Liver (tissue), 9 donors: ENCODE results near the gene JMJD4. TPM values are rescaled to one million over a fixed set of nuclear protein-coding genes. Genes with fewer than 3 reads are reported as not detected.

Experiments
- DNase-seq: peaks from one replicate; pipeline ENCODE4 v3.0.0-alpha.2; 2017; ENCODE audit warnings: low spot score
- H3K27ac ChIP-seq, 2 donors: one replicate each; pipeline ENCODE4 v1.7.0; 2013; ENCODE audit warnings: inconsistent platforms in 2 of 2, low read length in 2 of 2, control low read depth in 1 of 2, low read depth in 1 of 2, mild to moderate bottlenecking in 1 of 2
- H3K27me3 ChIP-seq, 4 donors: one replicate each; pipeline versions ENCODE4 v1.6.1 to v1.7.0; 2013; ENCODE audit warnings: low read length in 3 of 4, inconsistent platforms in 1 of 4, mild to moderate bottlenecking in 1 of 4, moderate library complexity in 1 of 4; ENCODE audit not compliant: control insufficient read depth in 4 of 4, insufficient read depth in 4 of 4
- H3K36me3 ChIP-seq, 4 donors: one replicate each; pipeline versions ENCODE4 v1.6.1 to v1.7.0; 2013; ENCODE audit warnings: low read length in 3 of 4, mild to moderate bottlenecking in 3 of 4, low read depth in 1 of 4, moderate library complexity in 1 of 4; ENCODE audit not compliant: control insufficient read depth in 4 of 4, insufficient read depth in 3 of 4
- H3K4me1 ChIP-seq, 4 donors: one replicate each; pipeline versions ENCODE4 v1.6.1 to v1.7.0; 2013; ENCODE audit warnings: low read length in 3 of 4, mild to moderate bottlenecking in 3 of 4, moderate library complexity in 1 of 4; ENCODE audit not compliant: control insufficient read depth in 4 of 4, insufficient read depth in 4 of 4
- H3K4me3 ChIP-seq, 3 donors: one replicate each; pipeline versions ENCODE4 v1.6.1 to v1.7.0; 2013; ENCODE audit warnings: low read length in 3 of 3, control low read depth in 1 of 3, low read depth in 1 of 3, mild to moderate bottlenecking in 1 of 3
- H3K9ac ChIP-seq, 2 donors: one replicate each; pipeline ENCODE4 v1.7.0; 2013; ENCODE audit warnings: low read length in 2 of 2, mild to moderate bottlenecking in 2 of 2, moderate library complexity in 2 of 2, control low read depth in 1 of 2, low read depth in 1 of 2
- H3K9me3 ChIP-seq, 4 donors: one replicate each; pipeline versions ENCODE4 v1.6.1 to v1.7.0; 2013; ENCODE audit warnings: low read length in 3 of 4; ENCODE audit not compliant: control insufficient read depth in 4 of 4
- ATF3 ChIP-seq: IDR thresholded peaks from 2 replicates; pipeline ENCODE4 v1.6.1; 2016; ENCODE audit warnings: antibody characterized with exemption
- CTCF ChIP-seq: fragments of 150-350 bp; IDR thresholded peaks from 2 replicates; pipeline ENCODE4 v1.5.1; 2017; ENCODE audit warnings: improper control_type of control experiment, low read depth, low read length; ENCODE audit not compliant: missing input control
- EGR1 ChIP-seq, 2 donors: IDR thresholded peaks; 2 replicates each; pipeline ENCODE4 v1.6.1; 2016 to 2018; ENCODE audit warnings: antibody characterized with exemption in 2 of 2, low read depth in 2 of 2
- FOXA2 ChIP-seq: IDR thresholded peaks from 2 replicates; pipeline ENCODE4 v1.6.1; 2016; ENCODE audit warnings: antibody characterized with exemption
- GABPA ChIP-seq, 2 donors: IDR thresholded peaks in 1 of 2; conservative IDR thresholded peaks in 1 of 2; 2 replicates each; pipeline ENCODE4 v1.6.1; 2016; ENCODE audit warnings: antibody characterized with exemption in 2 of 2, mild to moderate bottlenecking in 1 of 2, moderate library complexity in 1 of 2
- HNF4G ChIP-seq: IDR thresholded peaks from 2 replicates; pipeline ENCODE4 v1.6.1; 2016; ENCODE audit warnings: antibody characterized with exemption
- JUND ChIP-seq, 2 donors: IDR thresholded peaks; 2 replicates each; pipeline ENCODE4 v1.6.1; 2016; ENCODE audit warnings: antibody characterized with exemption in 2 of 2
- MAX ChIP-seq: IDR thresholded peaks from 2 replicates; pipeline ENCODE4 v1.6.1; 2016; ENCODE audit warnings: antibody characterized with exemption
- NR2F2 ChIP-seq: IDR thresholded peaks from 2 replicates; pipeline ENCODE4 v1.6.1; 2016; ENCODE audit warnings: antibody characterized with exemption
- RAD21 ChIP-seq, 2 donors: IDR thresholded peaks; 2 replicates each; pipeline ENCODE4 v1.6.1; 2016; ENCODE audit warnings: antibody characterized with exemption in 2 of 2, mild to moderate bottlenecking in 2 of 2
- RXRA ChIP-seq, 2 donors: IDR thresholded peaks; 2 replicates each; pipeline ENCODE4 v1.6.1; 2017 to 2018; ENCODE audit warnings: antibody characterized with exemption in 2 of 2, mild to moderate bottlenecking in 1 of 2
- SP1 ChIP-seq: IDR thresholded peaks from 2 replicates; pipeline ENCODE4 v1.6.1; 2018; ENCODE audit warnings: antibody characterized with exemption, mild to moderate bottlenecking
- TAF1 ChIP-seq: conservative IDR thresholded peaks from 2 replicates; pipeline ENCODE4 v1.6.1; 2016; ENCODE audit warnings: antibody characterized with exemption, mild to moderate bottlenecking
- YY1 ChIP-seq: IDR thresholded peaks from 2 replicates; pipeline ENCODE4 v1.6.1; 2016; ENCODE audit warnings: antibody characterized with exemption, mild to moderate bottlenecking
- ZBTB33 ChIP-seq: IDR thresholded peaks from 2 replicates; pipeline ENCODE4 v1.6.1; 2016; ENCODE audit warnings: antibody characterized with exemption
- WGBS: extraction: QIAGEN DNeasy Blood & Tissue Kit; methylation state at CpG from one replicate; pipeline ENCODE4 v1.1.7; 2013; 5-methylcytosine and 5-hydroxymethylcytosine counted together
- polyA plus RNA-seq, 2 donors: library from polyadenylated mRNA; stranded (reverse) in 1 of 2; unstranded in 1 of 2; fragments of 200-250 nt in 1 of 2; fragments of >200 nt in 1 of 2; fragmentation: Nextera tagmentation in 1 of 2; extraction: Ambion mirVana in 1 of 2; gene quantifications; one replicate each; pipeline versions ENCODE4 v1.2.1 to v1.2.3, GENCODE V29; 2013 to 2015
- total RNA-seq, 2 donors: library from RNA; depleted of rRNA; stranded (reverse); fragments of >200 nt; gene quantifications; one replicate each; pipeline ENCODE4 v1.2.3, GENCODE V29; 2014
- donor health status: healthy.
- donor health status: healthy.
- donor health status: healthy.
- donor health status: healthy.
- donor health status: healthy.

JMJD4 gene
- total and polyA plus RNA-seq, 4 donors, result 12.4 to 22.1 (median 14.1) TPM

- TF ChIP-seq RXRA (IDR thresholded peaks at IDR 0.05), result no peak
- H3K36me3 ChIP-seq, result peaks cover 0 to 28% (median 19%) of the 10 kb centered on the region in 4 donors
- H3K27ac ChIP-seq, result no peak overlapping the region
- no peaks in the 10 kb centered on the region for H3K27me3 ChIP-seq
- H3K9me3 ChIP-seq, result no peaks in the 10 kb centered on the region
- DNase-seq, result no peak
- H3K4me1 ChIP-seq, result peaks cover 1 to 28% (median 17%) of the 10 kb centered on the region in 4 donors
- H3K4me3 ChIP-seq, result no peak overlapping the region
- H3K9ac ChIP-seq, result no peak overlapping the region
- WGBS, result 93% methylated on average over 6 of the region's 6 CpGs
These were observed 23.3 kb upstream of the JMJD4 start for GRCh38 chr1:227758366-227758765.

- Histone ChIP-seq H3K27ac (no peak overlapping the region), H3K27me3 (no peaks in the 10 kb centered on the region), H3K9me3 (no peaks in the 10 kb centered on the region), H3K4me1 (peaks cover 1 to 28% (median 17%) of the 10 kb centered on the region in 4 donors), H3K4me3 (no peak overlapping the region), H3K9ac (no peak overlapping the region), H3K36me3 (peaks cover 0 to 28% (median 19%) of the 10 kb centered on the region in 4 donors)
- TF ChIP-seq TAF1 (no peak), EGR1 (IDR thresholded peaks at IDR 0.05; ENCODE audit: low read depth in 2 of 2) (no peak), JUND (IDR thresholded peaks at IDR 0.05) (no peak), RAD21 (IDR thresholded peaks at IDR 0.05) (no peak), HNF4G (no peak), FOXA2 (no peak), GABPA (IDR thresholded peaks at IDR 0.05 in 1 of 2, conservative IDR thresholded peaks at IDR 0.05 in 1 of 2) (no peak), NR2F2 (no peak), YY1 (no peak)
- no peak for DNase-seq
- 87% methylated on average over 2 of the region's 2 CpGs for WGBS
These were observed 22.7 kb upstream of the JMJD4 start for GRCh38 chr1:227757781-227758180.

- Histone ChIP-seq H3K27me3 (no peaks in the 10 kb centered on the region), H3K9me3 (no peaks in the 10 kb centered on the region), H3K9ac (no peak overlapping the region), H3K36me3 (peaks cover 0 to 28% (median 18%) of the 10 kb centered on the region in 4 donors), H3K27ac (no peak overlapping the region), H3K4me3 (no peak overlapping the region), H3K4me1 (peaks cover 1 to 15% (median 10%) of the 10 kb centered on the region in 4 donors)
- 77% methylated on average over 13 of the region's 13 CpGs for WGBS
- TF ChIP-seq TAF1, result no peak
- TF ChIP-seq ZBTB33, result no peak
- TF ChIP-seq RAD21 (IDR thresholded peaks at IDR 0.05), result no peak
- no peak for TF ChIP-seq RXRA (IDR thresholded peaks at IDR 0.05)
- TF ChIP-seq NR2F2, result no peak
- no peak for TF ChIP-seq ATF3
- TF ChIP-seq JUND (IDR thresholded peaks at IDR 0.05), result no peak
- TF ChIP-seq SP1, result no peak
- TF ChIP-seq CTCF, result no peak
- TF ChIP-seq MAX, result no peak
- no peak for TF ChIP-seq HNF4G
- TF ChIP-seq YY1, result no peak
- DNase-seq, result no peak
These were observed 21.3 kb upstream of the JMJD4 start for GRCh38 chr1:227756172-227756959.
